ENCODE results near the gene SHISA2.
"Not testable (repeated sequence)": the region's sequence is repeated elsewhere in the genome, so short reads cannot be mapped to it uniquely, and the experiment has no call there.

Gene SHISA2

GRCh38 chr13:26071691-26072090, 19.9 kb upstream of the SHISA2 start:
- no peak for TF ChIP-seq CTCF (IDR thresholded peaks at IDR 0.05; ENCODE audit: low read depth, low read length, missing control alignments)
- DNase-seq (ENCODE audit: low read depth), result no peak
- in situ Hi-C loops (cut with HindIII; ENCODE audit: low sequenced_read_pairs), result no loop called here
- no peak overlapping the region for H3K4me3 ChIP-seq (ENCODE audit: low read depth, low read length)

- in situ Hi-C loops (cut with HindIII; ENCODE audit: low sequenced_read_pairs), result loop anchor here (5.0 kb wide), 1 partner anchor 487 kb away; no protein-coding TSS in a partner anchor
- not testable (repeated sequence) for H3K4me3 ChIP-seq (ENCODE audit: low read depth, low read length); DNase-seq (ENCODE audit: low read depth)
Measured at GRCh38 chr13:26069642-26070041, 17.8 kb upstream of the SHISA2 start.

GRCh38 chr13:26068372-26068771, 16.6 kb upstream of the SHISA2 start:
- H3K4me3 ChIP-seq (ENCODE audit: low read depth, low read length); DNase-seq (ENCODE audit: low read depth): not testable (repeated sequence)
- in situ Hi-C loops (cut with HindIII; ENCODE audit: low sequenced_read_pairs), result loop anchor here (5.0 kb wide), 1 partner anchor 486 kb away; no protein-coding TSS in a partner anchor

GRCh38 chr13:26067601-26068000, 15.8 kb upstream of the SHISA2 start:
- TF ChIP-seq CTCF (IDR thresholded peaks at IDR 0.05; ENCODE audit: low read depth, low read length, missing control alignments), result no peak
- no peak for DNase-seq (ENCODE audit: low read depth)
- in situ Hi-C loops (cut with HindIII; ENCODE audit: low sequenced_read_pairs), result loop anchor here (5.0 kb wide), 1 partner anchor 485 kb away; no protein-coding TSS in a partner anchor
- no peak overlapping the region for H3K4me3 ChIP-seq (ENCODE audit: low read depth, low read length)

- not testable (repeated sequence) for H3K4me3 ChIP-seq (ENCODE audit: low read depth, low read length); DNase-seq (ENCODE audit: low read depth)
- in situ Hi-C loops (cut with HindIII; ENCODE audit: low sequenced_read_pairs), result loop anchor here (5.0 kb wide), 1 partner anchor 484 kb away; no protein-coding TSS in a partner anchor
Measured at GRCh38 chr13:26066492-26066891, 14.7 kb upstream of the SHISA2 start.

- TF ChIP-seq CTCF (IDR thresholded peaks at IDR 0.05; ENCODE audit: low read depth, low read length, missing control alignments), result peak; percentile 87
- in situ Hi-C loops (cut with HindIII; ENCODE audit: low sequenced_read_pairs), result no loop called here
- DNase-seq (ENCODE audit: low read depth), result peak; percentile 71
- H3K4me3 ChIP-seq (ENCODE audit: low read depth, low read length), result no peak overlapping the region
Measured at GRCh38 chr13:26062853-26063444, 11.1 kb upstream of the SHISA2 start.

- no peak overlapping the region for H3K4me3 ChIP-seq (ENCODE audit: low read depth, low read length)
- in situ Hi-C loops (cut with HindIII; ENCODE audit: low sequenced_read_pairs), result no loop called here
- no peak for TF ChIP-seq CTCF (IDR thresholded peaks at IDR 0.05; ENCODE audit: low read depth, low read length, missing control alignments)
- peak; percentile 84 for DNase-seq (ENCODE audit: low read depth)
Measured at GRCh38 chr13:26061947-26062346, 10.1 kb upstream of the SHISA2 start.

- in situ Hi-C loops (cut with HindIII; ENCODE audit: low sequenced_read_pairs), result no loop called here
- TF ChIP-seq CTCF (IDR thresholded peaks at IDR 0.05; ENCODE audit: low read depth, low read length, missing control alignments), result no peak
- no peak overlapping the region for H3K4me3 ChIP-seq (ENCODE audit: low read depth, low read length)
- no peak for DNase-seq (ENCODE audit: low read depth)
Measured at GRCh38 chr13:26061256-26061655, 9.4 kb upstream of the SHISA2 start.

Measured in astrocyte of the cerebellum (primary cell).